Thyroid gland (tissue), 4 donors: Measurements from ENCODE around the gene HDAC9. TPM values are rescaled to one million over a fixed set of nuclear protein-coding genes. Genes with fewer than 3 reads are reported as not detected.

Source experiments
- DNase-seq, 2 donors: peaks; one replicate each; pipeline ENCODE4 v3.0.0-alpha.2; 2019
- H3K27ac ChIP-seq, 3 donors: fragments of 200-600 bp; sonication (generic); 1 replicate in 2 of 3; 2 replicates in 1 of 3; pipeline ENCODE4 v1.5.1; 2016 to 2019; ENCODE audit warnings: mild to moderate bottlenecking in 1 of 3, moderate library complexity in 1 of 3
- H3K27me3 ChIP-seq: fragments of 200-600 bp; sonication (generic); one replicate; pipeline ENCODE4 v1.5.1; 2019
- H3K36me3 ChIP-seq, 2 donors: fragments of 200-600 bp; sonication (generic); one replicate each; pipeline ENCODE4 v1.5.1; 2016 to 2019
- H3K4me1 ChIP-seq, 2 donors: fragments of 200-600 bp; sonication (generic); one replicate each; pipeline ENCODE4 v1.5.1; 2017 to 2019
- H3K4me3 ChIP-seq, 3 donors: fragments of 200-600 bp; sonication (generic); replicated peaks in 1 of 3; 1 replicate in 2 of 3; 2 replicates in 1 of 3; pipeline ENCODE4 v1.5.1; 2016; ENCODE audit warnings: mild to moderate bottlenecking in 1 of 3
- H3K9me3 ChIP-seq: fragments of 200-600 bp; sonication (generic); one replicate; pipeline ENCODE4 v1.5.1; 2017
- POLR2A ChIP-seq, 2 donors: fragments of 450-650 bp; IDR thresholded peaks; one replicate each; pipeline ENCODE4 v1.6.1; 2017; ENCODE audit warnings: antibody characterized with exemption in 2 of 2, mild to moderate bottlenecking in 2 of 2, moderate library complexity in 1 of 2
- WGBS, 2 donors: methylation state at CpG; one replicate each; pipeline ENCODE4 v1.1.5; 2017; 5-methylcytosine and 5-hydroxymethylcytosine counted together
- intact Hi-C: fragments of 100-400 bp; cut with DNase I; formaldehyde crosslinking; loops from one replicate; pipeline ENCODE4 v1.15.1; 2023
- total RNA-seq, 4 donors: library from RNA; depleted of rRNA; stranded (reverse); fragments of >200 nt; gene quantifications; one replicate each; pipeline ENCODE4 v1.2.3, GENCODE V29; 2016
- TF ChIP-seq, protein P1 (sequence below), 6 experiments: fragments of 200-600 bp in 3 of 6; fragments of 450-650 bp in 3 of 6; sonication (generic) in 3 of 6; IDR thresholded peaks; one replicate each; pipeline ENCODE4 v1.5.1; 2016 to 2019; ENCODE audit warnings: antibody characterized with exemption in 6 of 6, mild to moderate bottlenecking in 2 of 6, inconsistent platforms in 1 of 6, moderate library complexity in 1 of 6

The HDAC9 gene
- total RNA-seq, 4 donors from 2014 or later: 5.4 to 28.2 (median 7.2) TPM

DNA sequence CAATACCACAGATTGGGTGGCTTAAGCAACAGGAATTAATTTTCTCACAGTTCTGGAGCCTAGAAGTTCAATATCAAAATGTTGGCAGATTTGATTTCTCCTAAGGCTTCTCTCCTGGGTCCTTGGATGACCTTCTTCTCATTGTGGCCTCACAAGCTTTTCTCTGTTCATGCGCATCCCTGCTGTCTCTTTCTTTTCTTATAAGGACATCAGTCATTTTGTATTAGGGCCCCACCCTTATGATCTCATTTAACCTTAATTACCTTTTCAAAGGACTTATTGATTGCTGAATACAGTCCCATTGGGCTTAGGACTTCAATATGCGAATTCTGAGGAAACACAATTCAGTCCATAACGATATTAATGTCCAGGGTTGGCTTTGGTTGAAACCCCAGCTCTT lies 285.4 kb downstream of the HDAC9 start:
- no peaks in the 10 kb centered on the region for H3K36me3 ChIP-seq
- intact Hi-C loops: no loop called here
- no peaks in the 10 kb centered on the region for H3K4me1 ChIP-seq
- no peaks in the 10 kb centered on the region for H3K27me3 ChIP-seq
- H3K27ac ChIP-seq: no peak overlapping the region
- no peaks in the 10 kb centered on the region for H3K9me3 ChIP-seq
- DNase-seq: no peak
- no peak overlapping the region for H3K4me3 ChIP-seq
- WGBS, 2 donors: 88 to 98% methylated on average over 3 of the region's 3 CpGs
- no peak for TF ChIP-seq POLR2A (IDR thresholded peaks at IDR 0.05)
- TF ChIP-seq, protein P1, sequence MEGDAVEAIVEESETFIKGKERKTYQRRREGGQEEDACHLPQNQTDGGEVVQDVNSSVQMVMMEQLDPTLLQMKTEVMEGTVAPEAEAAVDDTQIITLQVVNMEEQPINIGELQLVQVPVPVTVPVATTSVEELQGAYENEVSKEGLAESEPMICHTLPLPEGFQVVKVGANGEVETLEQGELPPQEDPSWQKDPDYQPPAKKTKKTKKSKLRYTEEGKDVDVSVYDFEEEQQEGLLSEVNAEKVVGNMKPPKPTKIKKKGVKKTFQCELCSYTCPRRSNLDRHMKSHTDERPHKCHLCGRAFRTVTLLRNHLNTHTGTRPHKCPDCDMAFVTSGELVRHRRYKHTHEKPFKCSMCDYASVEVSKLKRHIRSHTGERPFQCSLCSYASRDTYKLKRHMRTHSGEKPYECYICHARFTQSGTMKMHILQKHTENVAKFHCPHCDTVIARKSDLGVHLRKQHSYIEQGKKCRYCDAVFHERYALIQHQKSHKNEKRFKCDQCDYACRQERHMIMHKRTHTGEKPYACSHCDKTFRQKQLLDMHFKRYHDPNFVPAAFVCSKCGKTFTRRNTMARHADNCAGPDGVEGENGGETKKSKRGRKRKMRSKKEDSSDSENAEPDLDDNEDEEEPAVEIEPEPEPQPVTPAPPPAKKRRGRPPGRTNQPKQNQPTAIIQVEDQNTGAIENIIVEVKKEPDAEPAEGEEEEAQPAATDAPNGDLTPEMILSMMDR (IDR thresholded peaks at IDR 0.05): no peak

DNA sequence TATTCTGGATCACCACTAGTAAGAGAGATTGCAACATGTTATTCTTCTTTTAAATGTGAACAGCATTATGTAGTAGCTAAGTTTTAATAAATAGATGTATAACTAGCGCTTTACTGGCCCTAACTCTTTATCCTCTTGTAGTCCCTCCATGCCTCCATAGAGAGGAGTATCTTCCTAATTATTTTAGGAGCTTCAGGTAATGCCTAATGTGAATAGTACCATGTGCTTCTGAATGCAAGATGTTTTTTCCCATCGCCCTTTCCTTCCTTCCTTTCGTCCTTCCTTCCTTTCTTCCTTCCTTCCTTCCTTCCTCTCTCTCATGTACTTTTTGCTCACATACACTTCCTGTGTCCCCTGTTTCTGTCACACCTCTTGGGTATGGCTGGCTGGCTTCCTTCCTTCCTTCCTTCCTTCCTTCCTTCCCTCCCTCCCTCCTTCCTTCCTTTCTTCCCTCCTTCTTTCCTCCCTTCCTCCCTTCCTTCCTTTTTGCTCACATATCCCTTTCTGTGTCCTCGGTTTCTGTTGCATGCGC lies 290.7 kb downstream of the HDAC9 start:
- 90 to 92% methylated on average over 5 of the region's 5 CpGs for WGBS, 2 donors
- no peak for TF ChIP-seq POLR2A (IDR thresholded peaks at IDR 0.05)
- TF ChIP-seq, protein P1 (IDR thresholded peaks at IDR 0.05): no peak
- H3K9me3 ChIP-seq: no peaks in the 10 kb centered on the region

DNA sequence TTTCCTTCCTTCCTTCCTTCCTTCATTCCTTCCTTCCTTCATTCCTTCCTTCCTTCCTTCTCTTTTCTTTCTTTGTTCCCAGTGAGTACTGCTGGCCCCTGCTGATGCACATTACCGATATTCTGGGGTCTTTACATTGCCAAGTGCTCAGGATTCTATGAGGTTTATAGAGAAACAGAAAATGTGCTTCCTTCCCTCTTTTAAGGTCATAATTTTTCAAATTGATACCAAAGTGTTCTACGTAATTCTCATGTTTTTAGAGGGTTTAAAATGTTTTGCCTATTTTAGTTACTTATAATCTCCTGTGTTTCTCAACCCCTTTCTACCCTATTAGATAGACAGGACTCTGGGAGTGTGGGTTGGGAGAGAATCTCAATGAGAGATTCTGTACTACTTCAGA lies 291.2 kb downstream of the HDAC9 start:
- WGBS, 2 donors: 94% methylated on average over 2 of the region's 2 CpGs
- intact Hi-C loops: no loop called here
- Histone ChIP-seq H3K27me3 (no peaks in the 10 kb centered on the region), H3K27ac (no peak overlapping the region), H3K4me1 (no peaks in the 10 kb centered on the region), H3K9me3 (no peaks in the 10 kb centered on the region), H3K36me3 (no peaks in the 10 kb centered on the region), H3K4me3 (no peak overlapping the region)
- no peak for TF ChIP-seq POLR2A (IDR thresholded peaks at IDR 0.05)
- TF ChIP-seq, protein P1 (IDR thresholded peaks at IDR 0.05): no peak
- no peak for DNase-seq

More for the DNA sequence above, 290.7 kb downstream of the HDAC9 start:
- no peaks in the 10 kb centered on the region for H3K36me3 ChIP-seq
- H3K27me3 ChIP-seq: no peaks in the 10 kb centered on the region
- no peaks in the 10 kb centered on the region for H3K4me1 ChIP-seq
- no peak overlapping the region for H3K27ac ChIP-seq
- no peak for DNase-seq
- intact Hi-C loops: no loop called here
- no peak overlapping the region for H3K4me3 ChIP-seq

DNA sequence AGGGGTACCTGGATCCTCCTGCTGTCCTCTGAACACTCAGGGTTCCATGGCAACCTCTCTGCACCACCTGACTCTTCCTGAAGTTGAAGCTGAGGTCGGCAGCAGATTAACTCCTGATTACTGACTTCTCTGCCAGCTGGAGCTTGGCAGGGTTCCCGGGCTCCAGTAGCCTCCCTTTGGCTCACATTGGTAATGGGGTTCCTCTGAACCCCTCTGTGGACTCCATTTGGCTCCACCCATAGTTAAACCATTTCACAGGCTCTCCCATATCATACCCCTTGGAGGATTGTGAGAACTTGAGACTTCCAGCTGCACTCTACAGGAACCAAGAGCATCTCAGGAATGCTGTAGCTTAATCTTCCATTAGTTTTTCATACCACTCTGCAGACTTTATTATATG lies 292.5 kb downstream of the HDAC9 start:
- no peaks in the 10 kb centered on the region for H3K36me3 ChIP-seq
- intact Hi-C loops: no loop called here
- H3K4me3 ChIP-seq: no peak overlapping the region
- no peak overlapping the region for H3K27ac ChIP-seq
- peaks cover 4 to 7% of the 10 kb centered on the region in 2 donors for H3K4me1 ChIP-seq
- DNase-seq: no peak
- H3K27me3 ChIP-seq: no peaks in the 10 kb centered on the region
- TF ChIP-seq, protein P1 (IDR thresholded peaks at IDR 0.05): no peak
- TF ChIP-seq POLR2A (IDR thresholded peaks at IDR 0.05): no peak
- 40 to 52% methylated on average over 2 of the region's 2 CpGs for WGBS, 2 donors
- no peaks in the 10 kb centered on the region for H3K9me3 ChIP-seq

DNA sequence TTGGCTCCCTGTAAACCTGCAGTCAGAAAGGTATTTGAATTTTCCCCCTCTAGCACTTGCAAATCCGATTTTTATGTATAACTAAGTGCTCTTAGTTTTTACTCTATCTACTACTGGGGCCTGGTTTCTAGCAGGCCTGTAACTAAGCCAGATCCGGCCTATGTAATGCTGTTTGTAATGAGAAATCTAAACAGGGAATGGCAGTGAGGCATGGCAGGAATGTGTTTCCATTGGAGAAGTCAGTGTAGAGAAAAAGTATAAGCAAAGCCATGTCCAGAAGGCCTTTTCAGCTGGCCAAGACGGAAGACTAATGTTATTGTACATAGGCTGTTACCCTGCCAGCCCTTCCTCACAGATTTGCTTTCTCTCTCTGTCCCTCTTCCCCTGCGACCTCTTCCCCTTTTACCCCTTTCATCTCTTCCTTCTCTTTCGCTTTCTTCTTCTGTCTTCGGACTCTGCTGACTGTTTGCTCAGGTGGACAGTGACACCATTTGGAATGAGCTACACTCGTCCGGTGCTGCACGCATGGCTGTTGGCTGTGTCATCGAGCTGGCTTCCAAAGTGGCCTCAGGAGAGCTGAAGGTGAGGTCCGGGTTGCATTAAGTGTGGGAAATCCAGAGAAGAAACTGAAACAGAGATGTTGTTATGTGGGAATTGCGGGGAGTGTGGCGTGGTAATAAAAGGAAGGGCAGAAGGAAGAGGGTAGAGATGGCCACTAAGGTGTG lies 297.5 kb downstream of the HDAC9 start:
- H3K4me3 ChIP-seq: no peak overlapping the region

More for the DNA sequence above, 297.5 kb downstream of the HDAC9 start:
- 59 to 65% methylated on average over 13 of the region's 13 CpGs for WGBS, 2 donors
- TF ChIP-seq, protein P1 (IDR thresholded peaks at IDR 0.05): no peak
- no peak for TF ChIP-seq POLR2A (IDR thresholded peaks at IDR 0.05)
- no peaks in the 10 kb centered on the region for H3K9me3 ChIP-seq
- DNase-seq: no peak
- H3K36me3 ChIP-seq: no peaks in the 10 kb centered on the region
- H3K27me3 ChIP-seq: no peaks in the 10 kb centered on the region
- intact Hi-C loops: loop anchor here (10.0 kb wide), 1 partner anchor 48 kb away; no protein-coding TSS in a partner anchor
- no peak overlapping the region for H3K27ac ChIP-seq
- peaks cover 8 to 10% of the 10 kb centered on the region in 2 donors for H3K4me1 ChIP-seq
